Measurements from ENCODE around the gene HIGD1A. TPM values are rescaled to one million over a fixed set of nuclear protein-coding genes. Genes with fewer than 3 reads are reported as not detected.

HIGD1A gene
- total RNA-seq, 1 experiment from 2014 or later = 77.6 TPM

DNA sequence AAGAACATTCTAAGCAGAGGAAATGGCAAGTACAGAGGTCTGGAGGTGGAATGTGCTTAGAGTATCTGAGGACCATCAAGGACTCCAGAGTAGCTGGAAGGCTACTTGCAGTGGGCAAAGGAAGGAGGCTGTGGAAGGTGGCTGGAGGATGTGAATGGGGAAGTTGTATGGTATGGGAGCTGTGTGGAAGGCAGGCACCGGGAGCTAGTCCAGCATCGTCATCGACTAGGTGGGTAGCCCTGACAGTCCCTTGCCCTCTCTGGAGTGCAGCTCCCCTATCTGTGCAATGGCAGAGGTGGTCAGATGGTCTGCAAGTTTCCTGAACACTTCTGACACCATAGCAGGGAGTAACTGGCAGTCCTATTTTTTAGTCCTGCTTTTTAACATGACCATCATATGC lies 50.5 kb downstream of the HIGD1A start:
- no peak overlapping the region for H3K4me2 ChIP-seq (ENCODE audit: insufficient read depth, insufficient read length, low read length)
- H3K9me3 Mint-ChIP-seq = no peaks in the 10 kb centered on the region
- no peak overlapping the region for H3K9ac ChIP-seq (ENCODE audit: extremely low read depth, insufficient read length, low read length)
- H3K27ac Mint-ChIP-seq = no peak overlapping the region
- peaks cover 26% of the 10 kb centered on the region for H3K27me3 Mint-ChIP-seq (ENCODE audit: low read depth)
- H2AFZ ChIP-seq (ENCODE audit: low read length) = no peak overlapping the region
- DNase-seq = peak; percentile 9
- no peak overlapping the region for H2BK15ac ChIP-seq (ENCODE audit: low read depth, low read length)
- H3K4me1 Mint-ChIP-seq = peaks cover 17 to 19% of the 10 kb centered on the region in 2 experiments
- no peaks in the 10 kb centered on the region for H3K36me3 Mint-ChIP-seq (ENCODE audit: insufficient read depth in 1 of 3, low read depth in 3 of 3)
- no peak overlapping the region for H2BK5ac ChIP-seq (ENCODE audit: insufficient read length, low read length)
- H3K23me2 ChIP-seq (ENCODE audit: insufficient read length, low read depth, low read length, poor library complexity, severe bottlenecking) = no peaks in the 10 kb centered on the region
- H3T11ph ChIP-seq (ENCODE audit: low read length) = no peak overlapping the region
- no CpG with 5 or more reads among the region's 3 CpGs for WGBS (ENCODE audit: extremely low coverage, insufficient read length, low lambda C conversion rate)
- no peaks in the 10 kb centered on the region for H3K79me2 ChIP-seq (ENCODE audit: insufficient read depth, low read length)
- H3K79me1 ChIP-seq (ENCODE audit: insufficient read depth, low read depth, low read length, poor library complexity, severe bottlenecking) = no peaks in the 10 kb centered on the region
- no peak overlapping the region for H2BK120ac ChIP-seq (ENCODE audit: low read depth, low read length, poor library complexity, severe bottlenecking)
- H3K23ac ChIP-seq (ENCODE audit: insufficient read length, low read depth, low read length) = no peak overlapping the region
- H3K9me3 ChIP-seq (ENCODE audit: control insufficient read depth, low read depth, low read length) = no peaks in the 10 kb centered on the region
- no peak overlapping the region for H3K27ac ChIP-seq (ENCODE audit: insufficient read length, low read depth, low read length)
- no peak overlapping the region for H3K4ac ChIP-seq (ENCODE audit: low read depth, low read length)
- H2BK12ac ChIP-seq (ENCODE audit: insufficient read length, low read depth, low read length) = no peak overlapping the region
- H4K20me1 ChIP-seq (ENCODE audit: control insufficient read depth, insufficient read depth, insufficient read length) = no peaks in the 10 kb centered on the region
- H4K91ac ChIP-seq (ENCODE audit: insufficient read length, low read depth, low read length) = no peak overlapping the region
- TF ChIP-seq, protein P1, sequence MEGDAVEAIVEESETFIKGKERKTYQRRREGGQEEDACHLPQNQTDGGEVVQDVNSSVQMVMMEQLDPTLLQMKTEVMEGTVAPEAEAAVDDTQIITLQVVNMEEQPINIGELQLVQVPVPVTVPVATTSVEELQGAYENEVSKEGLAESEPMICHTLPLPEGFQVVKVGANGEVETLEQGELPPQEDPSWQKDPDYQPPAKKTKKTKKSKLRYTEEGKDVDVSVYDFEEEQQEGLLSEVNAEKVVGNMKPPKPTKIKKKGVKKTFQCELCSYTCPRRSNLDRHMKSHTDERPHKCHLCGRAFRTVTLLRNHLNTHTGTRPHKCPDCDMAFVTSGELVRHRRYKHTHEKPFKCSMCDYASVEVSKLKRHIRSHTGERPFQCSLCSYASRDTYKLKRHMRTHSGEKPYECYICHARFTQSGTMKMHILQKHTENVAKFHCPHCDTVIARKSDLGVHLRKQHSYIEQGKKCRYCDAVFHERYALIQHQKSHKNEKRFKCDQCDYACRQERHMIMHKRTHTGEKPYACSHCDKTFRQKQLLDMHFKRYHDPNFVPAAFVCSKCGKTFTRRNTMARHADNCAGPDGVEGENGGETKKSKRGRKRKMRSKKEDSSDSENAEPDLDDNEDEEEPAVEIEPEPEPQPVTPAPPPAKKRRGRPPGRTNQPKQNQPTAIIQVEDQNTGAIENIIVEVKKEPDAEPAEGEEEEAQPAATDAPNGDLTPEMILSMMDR (conservative IDR thresholded peaks at IDR 0.05) = no peak
- H3K56ac ChIP-seq (ENCODE audit: insufficient read length, low read depth, low read length) = no peak overlapping the region
- no peak overlapping the region for H2BK20ac ChIP-seq (ENCODE audit: low read depth, low read length, poor library complexity, severe bottlenecking)
- H4K5ac ChIP-seq (ENCODE audit: insufficient read length, low read depth, low read length) = no peak overlapping the region
- H4K8ac ChIP-seq (replicated peaks; ENCODE audit: insufficient read length, low read depth, low read length) = no peak overlapping the region
- H3K4me3 Mint-ChIP-seq = no peak overlapping the region
- no peak overlapping the region for H2AK5ac ChIP-seq (ENCODE audit: insufficient read length, low read length)
- no peaks in the 10 kb centered on the region for H3K4me1 ChIP-seq (ENCODE audit: insufficient read depth, low read length)
- no peak overlapping the region; the same call in 1 of the 2 replicates for H3K14ac ChIP-seq (ENCODE audit: insufficient read depth, low read length)
- H3K27me3 ChIP-seq (ENCODE audit: insufficient read depth, low read length) = no peaks in the 10 kb centered on the region
- no peak overlapping the region for H3K18ac ChIP-seq (ENCODE audit: insufficient read length, low read depth, low read length)
